H1 (cell line): ENCODE results near the gene NHLH2. TPM values are rescaled to one million over a fixed set of nuclear protein-coding genes. Genes with fewer than 3 reads are reported as not detected.

Experiments used
- ATF2 ChIP-seq: IDR thresholded peaks from 2 replicates; pipeline ENCODE4 v1.6.1; 2012; ENCODE audit warnings: low read length, inconsistent platforms
- RNF2 ChIP-seq: fragments of 200-900, 300-1000 bp; sonication (generic); IDR thresholded peaks from 2 replicates; pipeline ENCODE4 v1.7.1; 2016; ENCODE audit warnings: borderline replicate concordance, low read depth, mild to moderate bottlenecking, antibody characterized with exemption, low read length; ENCODE audit not compliant: poor library complexity, severe bottlenecking; ENCODE audit errors: missing control alignments
- YY1 ChIP-seq: IDR thresholded peaks from 2 replicates; pipeline ENCODE4 v1.6.1; 2011; ENCODE audit warnings: low read depth, mild to moderate bottlenecking, low read length
- polyA plus RNA-seq, 7 experiments: library from polyadenylated mRNA; depleted of rRNA in 3 of 7; stranded (reverse) in 5 of 7; unstranded in 2 of 7; fragments of >200 nt in 5 of 7; fragments of 200-250 nt in 2 of 7; gene quantifications; 1 replicate in 5 of 7; 2 replicates in 1 of 7; 4 replicates in 1 of 7; pipeline versions ENCODE4 v1.2.1 to v1.2.3, GENCODE V29; 2011 to 2013; ENCODE audit warnings: missing spikeins in 2 of 7, mixed read lengths in 2 of 7
- total RNA-seq: library from RNA; stranded (reverse); fragmentation: NEBNext Ultra II Directional; extraction: Animal tissue kit (Norgen Biotek cat#: 25700); gene quantifications from 2 replicates; pipeline ENCODE4 v1.2.1, GENCODE V29; 2021

The NHLH2 gene
- total and polyA plus RNA-seq, 2 of the 8 experiments (the other 6 are each of a cell fraction or from before 2014, with no cell fraction given), result 0.92 to 1.1 TPM

- TF ChIP-seq YY1, result no peak
- TF ChIP-seq RNF2, result no peak
- no peak for TF ChIP-seq ATF2
These were observed 18.8 kb downstream of the NHLH2 start (continued) for GRCh38 chr1:115822117-115822516.
